Left ventricle myocardium superior (tissue), 1 donor: ENCODE results near the gene NUBP2. TPM values are rescaled to one million over a fixed set of nuclear protein-coding genes. Genes with fewer than 3 reads are reported as not detected.

ENCODE experiments used
- ATAC-seq: fragments of 200-7000 bp; cut with Tn5 transposase; one replicate; pipeline ENCODE4 v1.9.1; 2020; ENCODE audit warnings: mild to moderate bottlenecking, moderate library complexity
- DNase-seq: peaks from one replicate; pipeline ENCODE4 v3.0.0-alpha.2; 2020
- intact Hi-C: fragments of 100-400 bp; cut with micrococcal nuclease; formaldehyde crosslinking; loops from one replicate; pipeline ENCODE4 v1.11.0; 2022
- long read RNA-seq: library from polyadenylated mRNA; unstranded; transcript quantifications from one replicate; pipeline ENCODE4 v2.0.0, GENCODE V29; 2021
- total RNA-seq: library from RNA; stranded (reverse); fragmentation: NEBNext Ultra II Directional; extraction: Animal tissue kit (Norgen Biotek cat#: 25700); gene quantifications from one replicate; pipeline ENCODE4 v1.2.1, GENCODE V29; 2021
- donor health status: DM: no; HTN: yes; CAD: no; lungs with severe emphysema.

Gene NUBP2
- total RNA-seq = 36.6 TPM
- long read RNA-seq, transcript NUBP2-201 (7 exons, 1,413 nt) = major isoform, 69 of 122 reads
- long read RNA-seq, transcript NUBP2-215 (6 exons, 1,173 nt) = minor isoform, 21 of 122 reads
- long read RNA-seq, partial matches to known transcripts = 8 of 122 reads
- long read RNA-seq, other reads (novel, unspliced or antisense) = 24 of 122 reads

GRCh38 chr16:1782408-1783264 is at the start of gene NUBP2, which contains the start of gene SPSB3:
Gene NUBP2, plus strand, starts transcription at chr16:1782960. Its CDS starts 61 bp downstream, at chr16:1783021.
Gene SPSB3, minus strand, starts transcription at chr16:1782571. Its CDS starts 1,088 bp downstream, at chr16:1781483.
- peak; percentile 100 for DNase-seq
- peak; percentile 93 for ATAC-seq
- intact Hi-C loops = no loop called here

DNA sequence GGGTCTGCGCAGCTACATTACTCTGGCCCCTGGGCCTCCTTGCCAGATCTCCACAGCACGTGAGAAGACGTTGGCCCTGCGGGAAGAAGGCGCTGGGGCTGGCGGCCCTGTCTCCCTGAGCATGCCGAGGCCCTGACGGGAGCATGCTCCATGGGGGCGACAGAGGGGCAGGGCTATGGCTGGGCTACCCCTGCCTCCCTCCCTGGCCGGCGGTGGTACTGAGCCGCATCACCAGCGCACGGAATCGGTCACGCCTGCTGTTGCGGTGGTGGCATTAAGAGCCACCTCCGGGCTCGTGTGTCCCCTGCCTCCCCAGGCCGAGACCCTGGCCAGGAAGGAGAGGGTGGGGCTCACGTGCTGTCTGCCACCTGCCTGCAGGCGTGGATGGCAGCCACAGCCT is 48.6 kb upstream of the NUBP2 start:
- DNase-seq = no peak
- intact Hi-C loops = no loop called here
- no peak for ATAC-seq

- no peak for DNase-seq
- intact Hi-C loops = no loop called here
- ATAC-seq = no peak
Measured at GRCh38 chr16:1734816-1735215, 47.9 kb upstream of the NUBP2 start.

- intact Hi-C loops = no loop called here
- ATAC-seq (no peak), DNase-seq (no peak)
Measured at GRCh38 chr16:1740234-1740633, 42.5 kb upstream of the NUBP2 start.

DNA sequence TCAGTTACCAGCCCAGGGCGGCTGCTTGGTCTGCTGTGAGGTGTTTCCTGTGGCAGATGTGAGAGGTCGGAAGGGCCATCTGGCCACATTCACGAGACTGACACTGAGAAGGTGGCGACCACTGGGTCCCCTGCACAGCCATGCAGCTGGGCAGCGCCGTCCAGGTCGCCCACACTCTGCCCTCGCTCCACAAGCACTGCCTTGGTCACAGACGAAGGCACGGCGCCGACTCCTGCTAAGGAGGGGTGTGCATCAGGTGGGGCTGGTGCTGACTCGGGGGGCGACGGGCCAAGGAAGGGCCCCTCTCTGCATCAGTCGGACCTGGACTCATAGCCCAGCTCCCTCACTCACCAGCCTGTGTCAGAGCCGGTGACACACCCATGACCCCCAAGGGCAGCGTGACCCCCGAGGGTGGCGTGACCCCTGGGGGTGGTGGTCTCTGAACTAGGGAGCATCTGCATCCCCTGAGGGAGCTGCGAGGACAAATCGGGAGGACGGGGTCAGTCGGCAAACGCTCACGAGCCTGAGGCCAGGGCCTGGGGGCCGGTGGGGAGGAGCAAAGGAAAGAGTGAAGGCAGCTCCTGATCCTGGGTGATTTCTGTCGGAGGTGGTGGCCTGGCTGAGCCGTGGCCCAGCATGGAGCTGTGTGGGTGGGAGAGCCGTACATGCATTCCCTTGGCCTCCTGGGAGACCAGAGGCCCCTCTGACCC is 41.8 kb upstream of the NUBP2 start:
- intact Hi-C loops = no loop called here
- DNase-seq (no peak), ATAC-seq (peak; percentile 10)

GRCh38 chr16:1741553-1742165 is 41.1 kb upstream of the NUBP2 start:
- DNase-seq (no peak), ATAC-seq (peak; percentile 9)
- intact Hi-C loops = no loop called here

- DNase-seq (no peak), ATAC-seq (no peak)
- intact Hi-C loops = no loop called here
Measured at GRCh38 chr16:1743376-1744337, 39.1 kb upstream of the NUBP2 start.

DNA sequence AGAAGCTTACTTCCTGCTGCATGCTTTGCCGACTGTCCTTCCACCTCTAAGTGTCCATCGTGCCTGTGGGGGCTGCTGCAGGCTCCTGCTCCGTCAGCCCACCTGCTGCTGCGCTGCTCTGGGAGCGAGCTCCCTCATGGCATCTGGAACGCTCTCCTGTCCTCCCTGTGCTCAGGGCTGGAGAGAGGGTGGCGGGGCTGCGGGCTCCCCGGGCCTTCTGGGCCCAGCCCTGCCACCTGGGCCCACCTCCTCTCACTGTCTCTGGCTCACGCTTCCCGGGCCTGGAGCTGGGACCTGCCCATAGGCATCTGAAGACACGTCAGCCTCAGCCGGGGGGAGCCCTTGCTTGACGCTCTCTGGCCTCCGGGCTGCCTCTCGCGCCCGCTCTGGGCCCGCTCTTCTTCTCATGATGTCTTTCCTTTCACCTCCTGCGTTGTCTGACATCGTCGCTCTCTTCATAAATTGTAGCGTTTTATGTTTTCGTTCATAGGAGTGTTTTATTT is 38.4 kb upstream of the NUBP2 start:
- intact Hi-C loops = no loop called here
- no peak for DNase-seq
- no peak for ATAC-seq

- intact Hi-C loops = no loop called here
- ATAC-seq = no peak
- no peak for DNase-seq
Measured at GRCh38 chr16:1745181-1745899, 37.4 kb upstream of the NUBP2 start.

GRCh38 chr16:1745900-1746692 is 36.7 kb upstream of the NUBP2 start:
- intact Hi-C loops = no loop called here
- no peak for DNase-seq
- no peak for ATAC-seq

DNA sequence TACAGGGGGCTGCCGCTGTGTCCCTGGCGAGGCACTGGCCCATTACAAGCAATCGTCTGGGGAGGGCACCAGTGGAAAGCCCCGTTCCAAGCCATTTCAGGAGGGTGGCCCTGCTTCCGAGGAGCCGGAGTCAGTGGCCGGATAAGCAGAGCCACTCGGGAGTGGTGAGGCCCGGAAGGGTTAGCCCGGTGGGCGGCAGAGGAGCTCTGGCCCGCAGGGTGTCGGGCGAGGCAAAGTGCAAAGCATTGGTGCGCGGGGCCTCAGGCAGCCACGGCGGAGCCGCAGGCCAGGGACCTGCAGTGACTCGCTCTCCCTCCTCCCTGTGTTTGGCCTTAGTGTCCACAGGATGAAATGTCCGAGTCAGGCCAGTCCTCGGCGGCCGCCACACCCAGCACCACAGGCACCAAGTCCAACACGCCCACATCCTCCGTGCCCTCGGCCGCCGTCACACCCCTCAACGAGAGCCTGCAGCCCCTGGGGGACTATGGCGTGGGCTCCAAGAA is 36.0 kb upstream of the NUBP2 start:
- ATAC-seq (no peak), DNase-seq (no peak)
- intact Hi-C loops = no loop called here

GRCh38 chr16:1747934-1748333 is 34.8 kb upstream of the NUBP2 start:
- DNase-seq (no peak), ATAC-seq (no peak)
- intact Hi-C loops = no loop called here

DNA sequence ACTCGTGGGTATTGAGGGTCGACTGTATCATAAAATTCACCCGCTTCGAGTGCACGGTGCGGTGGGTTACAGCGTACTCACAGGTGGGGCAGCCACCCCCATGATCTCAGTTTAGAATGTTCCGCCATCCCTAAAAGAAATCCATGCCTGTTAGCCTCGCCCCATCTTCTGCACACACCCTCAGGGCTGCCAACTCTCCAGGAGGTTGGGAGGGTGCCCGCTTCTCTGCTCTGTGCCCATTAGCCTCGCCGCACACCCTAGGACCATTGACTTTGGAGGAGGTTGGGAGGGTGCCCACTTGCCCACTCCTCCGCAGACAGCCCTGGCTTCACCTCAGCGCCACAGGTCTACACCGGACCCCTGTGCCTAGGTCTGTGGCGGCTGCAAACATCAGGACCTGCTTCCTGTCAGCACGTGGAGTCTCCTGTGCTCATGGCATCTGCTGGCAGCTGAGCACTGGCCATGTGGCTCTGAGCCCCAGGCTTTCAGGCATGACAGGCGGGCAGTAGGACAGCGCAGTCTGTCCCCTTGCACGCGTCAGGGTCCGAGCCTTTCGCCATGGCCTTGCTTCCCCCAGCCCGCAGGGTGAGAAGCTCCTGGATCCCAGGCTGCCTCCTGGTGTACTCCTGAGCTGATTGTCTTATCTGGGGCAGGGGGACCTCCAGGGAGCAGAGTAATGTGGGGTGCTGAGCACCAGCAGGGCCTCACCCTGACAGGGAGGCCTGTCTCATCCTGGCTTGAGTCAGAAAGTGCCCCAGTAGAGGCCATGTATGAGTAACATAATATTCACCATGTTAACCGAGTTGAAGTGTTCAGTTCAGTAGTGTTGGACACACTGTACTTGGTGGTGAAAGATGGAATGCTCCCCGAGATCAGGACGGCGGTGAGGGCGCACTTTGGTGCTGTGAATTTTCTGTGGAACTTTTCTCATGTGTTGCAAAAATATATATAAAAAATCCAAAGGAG is 33.3 kb upstream of the NUBP2 start:
- DNase-seq = no peak

DNA sequence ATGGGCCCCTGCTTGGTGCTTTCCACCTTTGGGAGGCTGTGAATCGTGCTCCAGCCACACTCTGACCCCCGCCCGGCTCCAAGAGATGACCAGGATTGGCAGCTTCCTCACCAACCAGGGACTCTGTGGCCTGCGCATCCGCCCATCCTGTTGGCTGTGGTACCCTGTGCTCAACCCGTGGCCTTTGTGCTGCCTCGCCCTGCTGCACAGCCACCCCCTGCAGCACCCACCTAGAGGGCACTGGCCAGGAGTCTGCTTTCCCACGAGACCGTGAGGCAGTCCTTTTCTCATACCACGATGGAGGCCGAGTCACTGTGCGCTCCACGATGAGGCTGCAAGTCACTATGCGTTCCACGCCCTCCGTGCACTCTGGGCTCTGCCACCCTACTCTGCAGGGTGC is 30.8 kb upstream of the NUBP2 start:
- ATAC-seq = no peak
- intact Hi-C loops = no loop called here
- no peak for DNase-seq

More for the DNA sequence above, 33.3 kb upstream of the NUBP2 start:
- intact Hi-C loops = no loop called here
- ATAC-seq = no peak

DNA sequence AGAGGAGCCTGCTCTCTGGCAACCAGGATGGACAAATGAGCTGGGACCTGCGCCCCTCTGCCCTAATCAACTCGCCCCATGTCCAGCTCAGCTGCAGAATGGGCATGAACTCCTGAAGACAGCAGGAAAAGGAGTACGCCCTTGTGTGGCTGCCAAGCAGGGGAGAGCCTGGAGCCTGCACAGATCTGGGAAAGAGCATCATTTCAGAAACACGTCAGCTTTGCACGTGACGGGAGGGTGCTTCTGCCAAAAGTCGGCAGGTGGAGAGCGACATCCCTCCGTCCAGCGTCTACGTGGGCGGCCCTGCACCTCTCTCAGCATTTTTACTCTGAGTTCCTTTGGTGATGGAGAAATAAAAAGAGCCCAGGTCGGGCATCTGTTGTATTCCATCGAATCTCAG is 29.9 kb upstream of the NUBP2 start:
- ATAC-seq (no peak), DNase-seq (no peak)
- intact Hi-C loops = no loop called here

- intact Hi-C loops = no loop called here
- DNase-seq (no peak), ATAC-seq (no peak)
Measured at GRCh38 chr16:1754204-1754603, 28.6 kb upstream of the NUBP2 start.
